LHCN-M2 (cell line): ENCODE results near the gene MATCAP1. TPM values are rescaled to one million over a fixed set of nuclear protein-coding genes. Genes with fewer than 3 reads are reported as not detected.

Experiments
- DNase-seq: peaks from one replicate; pipeline ENCODE4 v3.0.0-alpha.2; 2012; ENCODE audit warnings: low read depth
- total RNA-seq: library from RNA; depleted of rRNA; stranded (reverse); fragments of >200 nt; gene quantifications from 2 replicates; pipeline ENCODE4 v1.2.3, GENCODE V29; 2014

Gene MATCAP1
- total RNA-seq, 1 experiment from 2014 or later, result 25.8 TPM

GRCh38 chr16:67173808-67174705, 9.7 kb downstream of the MATCAP1 start:
- peak; percentile 93 for DNase-seq

- DNase-seq, result no peak
Measured at GRCh38 chr16:67173323-67173722, 10.4 kb downstream of the MATCAP1 start.

- no peak for DNase-seq
Measured at GRCh38 chr16:67170949-67171649, 12.7 kb downstream of the MATCAP1 start.

- peak; percentile 93 for DNase-seq
Measured at GRCh38 chr16:67170168-67170948, 13.4 kb downstream of the MATCAP1 start, which contains the start of gene NOL3. NOL3 (plus strand) TSS chr16:67170538.

GRCh38 chr16:67169642-67170167, 14.1 kb downstream of the MATCAP1 start:
- no peak for DNase-seq

GRCh38 chr16:67169011-67169451, 14.7 kb downstream of the MATCAP1 start:
- DNase-seq, result no peak

GRCh38 chr16:67167588-67167987, 16.2 kb downstream of the MATCAP1 start:
- DNase-seq, result no peak

- DNase-seq, result no peak
Measured at GRCh38 chr16:67166598-67167168, 17.1 kb downstream of the MATCAP1 start.

- DNase-seq, result no peak
Measured at GRCh38 chr16:67166110-67166547, 17.6 kb downstream of the MATCAP1 start.

GRCh38 chr16:67165121-67166078, 18.4 kb downstream of the MATCAP1 start:
- DNase-seq, result no peak

GRCh38 chr16:67164599-67165061, 19.1 kb downstream of the MATCAP1 start, which contains the start of gene HSF4:
HSF4 (plus strand) TSS chr16:67164745; CDS start chr16:67164812, 67 bp downstream.
- DNase-seq, result no peak

- DNase-seq, result no peak
Measured at GRCh38 chr16:67163999-67164558, 19.7 kb downstream of the MATCAP1 start.

GRCh38 chr16:67163164-67163998, 20.4 kb downstream of the MATCAP1 start:
- no peak for DNase-seq

- no peak for DNase-seq
Measured at GRCh38 chr16:67162506-67163163, 21.1 kb downstream of the MATCAP1 start.

GRCh38 chr16:67161595-67162058, 22.1 kb downstream of the MATCAP1 start:
- DNase-seq, result no peak

- no peak for DNase-seq
Measured at GRCh38 chr16:67158637-67159600, 24.8 kb downstream of the MATCAP1 start.
